ENCODE measurements around the gene HOXC6.

HOXC6 gene

DNA sequence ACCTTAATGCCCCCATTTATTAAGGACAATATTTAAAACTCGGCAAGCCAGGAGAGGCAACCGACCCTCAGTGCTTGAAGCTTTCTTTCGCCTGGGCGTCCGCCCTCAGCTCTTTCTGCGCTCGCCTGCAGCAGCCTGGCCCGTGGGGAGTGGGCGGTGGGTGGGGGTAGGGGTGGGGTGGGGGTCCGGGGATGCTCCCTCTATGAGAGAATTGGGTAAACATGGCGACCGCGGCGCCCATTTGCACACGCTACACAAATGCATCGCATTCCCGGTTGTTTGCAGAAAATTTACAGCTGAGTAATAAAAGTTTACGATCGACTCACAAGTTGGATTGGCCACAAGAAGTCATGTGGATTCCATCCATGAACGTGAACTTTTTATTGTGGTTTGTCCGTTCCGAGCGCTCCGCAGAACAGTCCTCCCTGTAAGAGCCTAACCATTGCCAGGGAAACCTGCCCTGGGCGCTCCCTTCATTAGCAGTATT is 11.7 kb upstream of the HOXC6 start:
- no peak for DNase-seq

GRCh38 chr12:54017027-54017788 is 11.0 kb upstream of the HOXC6 start:
- no peak for DNase-seq

- peak; percentile 84 for DNase-seq
Observed at GRCh38 chr12:54017878-54018467, 10.3 kb upstream of the HOXC6 start.

GRCh38 chr12:54018468-54018984 is 9.7 kb upstream of the HOXC6 start:
- no peak for DNase-seq

- no peak for DNase-seq
Observed at GRCh38 chr12:54019091-54019811, 9.0 kb upstream of the HOXC6 start.

- DNase-seq, result no peak
Observed at GRCh38 chr12:54019924-54020590, 8.2 kb upstream of the HOXC6 start.

DNA sequence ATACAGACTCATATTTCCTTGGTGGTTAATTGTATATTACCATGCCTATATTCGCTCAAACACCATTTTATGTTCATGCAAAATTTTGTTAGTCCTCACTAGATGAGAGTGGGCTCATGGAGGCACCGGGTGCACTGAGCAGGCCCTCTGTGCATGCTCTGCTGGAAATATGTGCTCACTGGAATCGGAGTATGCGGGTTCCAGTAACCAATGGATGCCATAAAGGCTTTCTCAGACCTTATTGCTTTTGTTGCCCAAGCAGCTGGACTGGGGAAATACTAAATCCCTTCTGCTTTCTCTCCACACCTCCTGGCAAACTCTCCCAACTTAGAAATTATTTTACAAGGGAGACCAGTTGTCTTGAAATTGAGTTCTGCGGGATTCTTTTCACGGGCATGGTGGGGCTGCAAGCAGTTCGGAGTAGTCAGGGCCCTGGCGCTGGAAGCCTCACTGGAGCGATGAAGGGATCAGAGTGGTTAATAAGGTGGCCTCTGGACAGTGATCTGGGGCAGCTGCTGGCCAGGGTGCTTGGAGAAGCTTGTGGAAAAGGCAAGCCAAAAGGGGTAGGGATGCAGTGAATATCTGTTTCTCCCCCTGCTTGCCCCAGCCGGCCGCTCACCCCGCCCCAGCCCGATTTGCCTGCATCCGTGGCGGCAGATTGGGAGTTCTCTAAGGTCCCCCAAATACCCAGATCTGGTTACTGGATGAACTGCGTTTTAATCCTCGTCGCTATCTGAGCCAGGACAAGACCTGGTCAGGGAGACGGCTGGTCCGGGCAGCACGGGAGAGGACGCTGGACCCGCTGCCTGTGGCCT is 7.4 kb upstream of the HOXC6 start:
- no peak for DNase-seq

- no peak for DNase-seq
Observed at GRCh38 chr12:54021432-54022013, 6.7 kb upstream of the HOXC6 start.

DNA sequence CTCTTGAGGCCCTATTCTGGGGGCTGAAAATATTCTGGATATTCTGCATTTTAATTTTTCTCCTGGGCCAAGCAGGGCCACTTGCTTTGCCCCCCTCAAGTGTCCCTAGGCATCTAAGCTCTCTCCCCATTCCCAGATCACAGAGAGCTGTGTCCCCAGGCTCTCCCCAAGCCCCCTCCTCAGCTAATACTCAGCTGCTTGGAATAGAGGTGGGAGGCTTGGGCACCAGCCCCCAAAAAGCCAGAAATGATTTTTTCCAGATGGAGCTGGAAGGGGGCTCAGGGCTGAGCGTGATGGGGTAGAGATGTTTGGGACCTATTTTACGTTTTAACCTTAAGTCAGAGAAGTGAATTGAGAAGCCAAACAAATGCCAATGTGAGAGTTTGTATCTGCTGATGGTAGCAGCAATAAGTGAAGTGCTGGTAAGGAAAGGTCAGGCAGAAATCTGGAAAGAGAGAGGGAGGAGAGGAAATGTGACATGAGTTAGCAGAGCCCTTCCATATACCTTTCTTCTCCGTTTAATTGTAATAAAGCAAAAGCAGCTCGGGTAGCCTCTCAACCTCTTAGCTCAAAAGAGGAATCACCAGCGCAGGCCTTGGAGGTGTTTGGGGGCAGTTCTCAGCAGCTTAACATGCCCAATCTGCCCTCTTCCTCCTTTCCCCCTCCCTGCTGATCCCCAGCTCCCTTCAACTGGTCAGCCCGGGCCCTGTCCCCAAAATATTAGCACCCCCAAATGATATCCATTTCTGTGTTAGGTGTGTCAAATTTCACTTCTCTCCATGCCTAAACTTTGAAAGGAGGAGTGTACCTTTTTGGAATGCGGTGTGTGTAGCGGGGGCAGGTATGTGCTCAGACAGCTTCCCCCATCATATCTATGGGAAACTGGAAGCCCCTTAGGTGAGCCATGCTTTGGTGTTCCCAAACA is 5.0 kb upstream of the HOXC6 start:
- no peak for DNase-seq

GRCh38 chr12:54024127-54024526 is 4.1 kb upstream of the HOXC6 start:
- no peak for DNase-seq

- no peak for DNase-seq
Observed at GRCh38 chr12:54024581-54025305, 3.5 kb upstream of the HOXC6 start.

- no peak for DNase-seq
Observed at GRCh38 chr12:54025499-54026405, 2.5 kb upstream of the HOXC6 start.

GRCh38 chr12:54026640-54027441 is 1.4 kb upstream of the HOXC6 start:
- no peak for DNase-seq

DNA sequence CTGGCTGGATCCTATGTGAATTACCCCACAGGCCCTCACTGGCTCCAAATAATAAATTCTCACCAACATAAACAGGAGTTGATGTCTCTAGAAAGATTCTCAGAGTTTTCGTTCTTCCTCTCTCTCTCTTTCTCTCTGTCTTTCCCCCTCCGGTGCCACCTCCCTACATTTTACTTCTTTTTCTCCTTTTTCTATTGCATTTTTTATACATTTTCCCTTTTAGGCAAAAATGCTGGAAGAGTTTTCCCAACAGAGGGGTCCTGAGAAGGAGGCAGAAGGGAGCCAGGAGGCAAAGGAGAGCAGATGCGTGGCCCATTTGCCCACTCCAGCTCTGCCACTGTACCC is 826 bp upstream of the HOXC6 start:
- no peak for DNase-seq

DNA sequence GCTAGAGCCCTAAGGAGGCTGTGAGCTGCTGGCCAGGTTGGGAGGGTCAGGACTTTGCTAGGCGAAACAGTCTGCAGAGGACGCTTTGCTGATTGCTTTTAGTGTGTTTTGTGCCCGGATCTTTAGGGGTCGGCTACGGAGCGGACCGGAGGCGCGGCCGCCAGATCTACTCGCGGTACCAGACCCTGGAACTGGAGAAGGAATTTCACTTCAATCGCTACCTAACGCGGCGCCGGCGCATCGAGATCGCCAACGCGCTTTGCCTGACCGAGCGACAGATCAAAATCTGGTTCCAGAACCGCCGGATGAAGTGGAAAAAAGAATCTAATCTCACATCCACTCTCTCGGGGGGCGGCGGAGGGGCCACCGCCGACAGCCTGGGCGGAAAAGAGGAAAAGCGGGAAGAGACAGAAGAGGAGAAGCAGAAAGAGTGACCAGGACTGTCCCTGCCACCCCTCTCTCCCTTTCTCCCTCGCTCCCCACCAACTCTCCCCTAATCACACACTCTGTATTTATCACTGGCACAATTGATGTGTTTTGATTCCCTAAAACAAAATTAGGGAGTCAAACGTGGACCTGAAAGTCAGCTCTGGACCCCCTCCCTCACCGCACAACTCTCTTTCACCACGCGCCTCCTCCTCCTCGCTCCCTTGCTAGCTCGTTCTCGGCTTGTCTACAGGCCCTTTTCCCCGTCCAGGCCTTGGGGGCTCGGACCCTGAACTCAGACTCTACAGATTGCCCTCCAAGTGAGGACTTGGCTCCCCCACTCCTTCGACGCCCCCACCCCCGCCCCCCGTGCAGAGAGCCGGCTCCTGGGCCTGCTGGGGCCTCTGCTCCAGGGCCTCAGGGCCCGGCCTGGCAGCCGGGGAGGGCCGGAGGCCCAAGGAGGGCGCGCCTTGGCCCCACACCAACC is 1.5 kb downstream of the HOXC6 start:
- DNase-seq, result no peak

DNA sequence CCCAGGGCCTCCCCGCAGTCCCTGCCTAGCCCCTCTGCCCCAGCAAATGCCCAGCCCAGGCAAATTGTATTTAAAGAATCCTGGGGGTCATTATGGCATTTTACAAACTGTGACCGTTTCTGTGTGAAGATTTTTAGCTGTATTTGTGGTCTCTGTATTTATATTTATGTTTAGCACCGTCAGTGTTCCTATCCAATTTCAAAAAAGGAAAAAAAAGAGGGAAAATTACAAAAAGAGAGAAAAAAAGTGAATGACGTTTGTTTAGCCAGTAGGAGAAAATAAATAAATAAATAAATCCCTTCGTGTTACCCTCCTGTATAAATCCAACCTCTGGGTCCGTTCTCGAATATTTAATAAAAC is 2.2 kb downstream of the HOXC6 start:
- no peak for DNase-seq

- no peak for DNase-seq
Observed at GRCh38 chr12:54030889-54031471, 2.7 kb downstream of the HOXC6 start.

Measured in activated CD4-positive, alpha-beta T cell treated with anti-CD3 and anti-CD28 coated beads, Interleukin-2, Interleukin-6, amounts not matched to agents 100 ng/mL and 50 ng/mL, durations not matched to agents 16 hours and 8 hours (primary cell).